K562 (cell line): Measurements from ENCODE around the gene LRMDA. TPM values are rescaled to one million over a fixed set of nuclear protein-coding genes. Genes with fewer than 3 reads are reported as not detected.

Experiments
- ATAC-seq: fragments of 200-7000 bp; cut with Tn5 transposase; 3 replicates; pipeline ENCODE4 v1.9.1; 2020; ENCODE audit warnings: moderate library complexity
- BruUV-seq: library from RNA; stranded (reverse); fragments of 400-500 nt; replicated peaks from 2 replicates; lab custom pipeline; 2021; lab: Mats Ljungman, UMichigan
- CTCF ChIA-PET: fragments of 300-600 bp; formaldehyde crosslinking; extraction: SDS; loops from one replicate; lab custom pipeline; 2021; ENCODE audit warnings: low intra/inter-chr PET ratio; lab: Yijun Ruan, JAX
- POLR2A ChIA-PET: fragments of 300-600, 350-650 bp; sonication (Branson Sonifier 250); formaldehyde crosslinking; extraction: SDS; loops from one replicate; lab custom pipeline; 2021; ENCODE audit warnings: antibody characterized with exemption, inconsistent platforms; lab: Yijun Ruan, JAX
- DNase-seq, 4 experiments: peaks; one replicate each; pipeline versions ENCODE4 v3.0.0 to v3.0.0-alpha.2; 2011 to 2018; ENCODE audit warnings: low spot score in 3 of 4, mixed read lengths in 3 of 4; ENCODE audit errors: extremely low read depth in 1 of 4
- FAIRE-seq: peaks from 2 replicates; lab custom pipeline; 2011; peaks lifted over from hg19 to GRCh38; lab: Jason Lieb, UNC
- H2AFZ ChIP-seq: 2 replicates; pipeline ENCODE4 v1.6.0; 2011; ENCODE audit warnings: low read depth, low read length, control low read depth, inconsistent platforms
- H3K27ac ChIP-seq: fragments of 200-600 bp; 3 replicates; pipeline ENCODE4 v1.8.0; 2011; ENCODE audit warnings: low read depth, mild to moderate bottlenecking, control low read depth, inconsistent platforms, low read length, moderate library complexity, mixed read lengths; ENCODE audit errors: extremely low read depth
- H3K27me3 ChIP-seq, 2 experiments: fragments of 300-600 bp in 1 of 2; 2 replicates in 1 of 2; 3 replicates in 1 of 2; pipeline versions ENCODE4 v1.6.0 to v1.8.0; 2011; ENCODE audit warnings: inconsistent platforms in 2 of 2, low read length in 2 of 2, mild to moderate bottlenecking in 1 of 2, mixed read lengths in 1 of 2, moderate library complexity in 1 of 2; ENCODE audit not compliant: control insufficient read depth in 2 of 2, insufficient read depth in 2 of 2
- H3K36me3 ChIP-seq: fragments of 300-600 bp; 3 replicates; pipeline ENCODE4 v1.8.0; 2011; ENCODE audit warnings: mild to moderate bottlenecking, low read length, inconsistent platforms; ENCODE audit not compliant: control insufficient read depth, insufficient read depth
- H3K4me1 ChIP-seq, 2 experiments: fragments of 200-600 bp in 1 of 2; replicated peaks in 1 of 2; 2 replicates in 1 of 2; 3 replicates in 1 of 2; pipeline versions ENCODE4 v1.5.1 to v1.8.0; 2011; ENCODE audit warnings: inconsistent platforms in 2 of 2, low read length in 2 of 2, mild to moderate bottlenecking in 1 of 2, mixed read lengths in 1 of 2, moderate library complexity in 1 of 2; ENCODE audit not compliant: control insufficient read depth in 2 of 2, insufficient read depth in 2 of 2
- H3K4me2 ChIP-seq: 2 replicates; pipeline ENCODE4 v1.6.1; 2011; ENCODE audit warnings: low read length, control low read depth, inconsistent platforms, mixed read lengths; ENCODE audit not compliant: insufficient read depth
- H3K4me3 ChIP-seq: fragments of 200-600 bp; sonication (generic), shearing (Covaris generic); 2 replicates; pipeline ENCODE4 v1.5.1; 2016; ENCODE audit warnings: control low read depth, inconsistent platforms
- H3K79me2 ChIP-seq: fragments of 200-600 bp; 3 replicates; pipeline ENCODE4 v1.8.0; 2011; ENCODE audit warnings: low read length, inconsistent platforms; ENCODE audit not compliant: control insufficient read depth, insufficient read depth
- H3K9ac ChIP-seq, 2 experiments: 2 replicates each; pipeline versions ENCODE4 v1.6.0 to v1.6.1; 2011; ENCODE audit warnings: low read depth in 2 of 2, low read length in 2 of 2, control low read depth in 1 of 2, inconsistent platforms in 1 of 2, mild to moderate bottlenecking in 1 of 2, mixed read lengths in 1 of 2; ENCODE audit not compliant: insufficient read depth in 1 of 2
- H3K9me1 ChIP-seq: one replicate; pipeline ENCODE4 v1.6.0; 2011; ENCODE audit warnings: inconsistent platforms, mild to moderate bottlenecking, low read length, moderate library complexity; ENCODE audit not compliant: control insufficient read depth, insufficient read depth
- H3K9me3 ChIP-seq: replicated peaks from 2 replicates; pipeline ENCODE4 v1.5.1; 2011; ENCODE audit warnings: low read depth, low read length, inconsistent platforms; ENCODE audit not compliant: control insufficient read depth, insufficient read depth
- H4K20me1 ChIP-seq: replicated peaks from 2 replicates; pipeline ENCODE4 v1.6.1; 2011; ENCODE audit warnings: low read length, inconsistent platforms, mixed read lengths; ENCODE audit not compliant: control insufficient read depth, insufficient read depth
- CBFB ChIP-seq: sonication (generic); formaldehyde crosslinking; IDR thresholded peaks from 2 replicates; pipeline ENCODE4 v1.4.0; 2020; ENCODE audit warnings: mild to moderate bottlenecking, missing genetic modification reagents
- E2F3 ChIP-seq: fragments of 250-450 bp; sonication (Bioruptor Pico); IDR thresholded peaks from 2 replicates; pipeline ENCODE4 v1.4.0; 2020; ENCODE audit warnings: mild to moderate bottlenecking
- PHB ChIP-seq: fragments of 250-450 bp; sonication (Bioruptor Pico); IDR thresholded peaks from 2 replicates; pipeline ENCODE4 v1.5.0; 2021
- ZNF232 ChIP-seq: sonication (generic); formaldehyde crosslinking; IDR thresholded peaks from 2 replicates; pipeline ENCODE4 v1.8.0; 2022; ENCODE audit warnings: mild to moderate bottlenecking, missing genetic modification reagents
- ZNF740 ChIP-seq, 3 experiments: fragments of 200-800 bp in 1 of 3; sonication (Bioruptor generic) in 1 of 3; sonication (generic) in 1 of 3; formaldehyde crosslinking in 1 of 3; IDR thresholded peaks; 2 replicates each; pipeline versions ENCODE4 v1.6.1 to v1.8.0; 2016 to 2022; ENCODE audit warnings: mild to moderate bottlenecking in 2 of 3, missing compliant biosample characterization in 2 of 3, missing genetic modification characterization in 2 of 3, missing genetic modification reagents in 1 of 3
- ZNF764 ChIP-seq: fragments of 250-450 bp; sonication (Bioruptor Pico); IDR thresholded peaks from 2 replicates; pipeline ENCODE4 v1.4.0; 2020; ENCODE audit warnings: low read depth, mild to moderate bottlenecking, moderate library complexity
- WGBS: fragments of 100-300 bp; shearing (Covaris generic); methylation state at CpG from one replicate; pipeline ENCODE4 v1.1.6; 2016; ENCODE audit warnings: low coverage, mixed read lengths; ENCODE audit not compliant: insufficient coverage; ENCODE audit errors: missing lambda C conversion rate; 5-methylcytosine and 5-hydroxymethylcytosine counted together
- in situ Hi-C: fragments of 300-500 bp; cut with MboI; formaldehyde crosslinking; loops from 4 replicates; pipeline ENCODE4 v1.15.0; 2018; ENCODE audit warnings: inconsistent platforms, mixed read lengths
- intact Hi-C: fragments of 100-400 bp; cut with micrococcal nuclease; formaldehyde crosslinking; loops from 2 replicates; pipeline ENCODE4 v1.14.2; 2022
- polyA plus RNA-seq, 8 experiments: library from polyadenylated mRNA; depleted of rRNA in 4 of 8; stranded (reverse) in 5 of 8; unstranded in 3 of 8; fragments of >200 nt; fragmentation: Nextera tagmentation in 2 of 8; fragmentation: Illumina TruSeq in 1 of 8; extraction: Ambion mirVana in 2 of 8; extraction: Trizol in 1 of 8; gene quantifications; 2 replicates each; pipeline versions ENCODE4 v1.2.1 to v1.2.3, GENCODE V29; 2011 to 2014; ENCODE audit warnings: inconsistent platforms in 1 of 8, missing spikeins in 1 of 8
- total RNA-seq, 7 experiments: library from RNA; depleted of rRNA in 6 of 7; stranded (reverse); fragments of >200 nt in 6 of 7; fragmentation: Illumina TruSeq in 2 of 7; extraction: Trizol in 2 of 7; gene quantifications; 2 replicates each; pipeline versions ENCODE4 v1.2.1 to v1.2.3, GENCODE V29; 2011 to 2021; ENCODE audit warnings: low replicate concordance in 1 of 7

Gene LRMDA
- total and polyA plus RNA-seq, 9 of the 15 experiments (the other 6 are each of a cell fraction or from before 2014, with no cell fraction given) = 0.25 TPM; not detected in 8

GRCh38 chr10:76122056-76122455 lies 690.6 kb downstream of the LRMDA start:
- FAIRE-seq (no peak), ATAC-seq (no peak), DNase-seq (no peak)
- Histone ChIP-seq H2AFZ (no peak overlapping the region), H3K4me1 (no peaks in the 10 kb centered on the region), H3K36me3 (no peaks in the 10 kb centered on the region), H3K9me1 (no peaks in the 10 kb centered on the region), H3K27ac (no peak overlapping the region), H3K9me3 (no peaks in the 10 kb centered on the region), H3K79me2 (no peaks in the 10 kb centered on the region), H3K4me2 (no peak overlapping the region), H3K9ac (no peak overlapping the region), H3K27me3 (no peaks in the 10 kb centered on the region), H4K20me1 (no peaks in the 10 kb centered on the region), H3K4me3 (no peak overlapping the region)
- TF ChIP-seq ZNF232 (CRISPR knock-in tag) (no peak), E2F3 (CRISPR knock-in tag) (no peak), PHB (CRISPR knock-in tag) (no peak), ZNF764 (CRISPR knock-in tag) (no peak), CBFB (no peak), ZNF740 (CRISPR knock-in tag; IDR thresholded peaks at IDR 0.05) (no peak), ZNF740 (tag; IDR thresholded peaks at IDR 0.05) (no peak)
- 3% methylated on average over 4 of the region's 4 CpGs for WGBS
- in situ Hi-C loops = no loop called here
- intact Hi-C loops = no loop called here
- no TSS peak for BruUV-seq
- ChIA-PET CTCF (no interaction called here), POLR2A (no interaction called here)
